ENCODE results near the gene JARID2. TPM values are rescaled to one million over a fixed set of nuclear protein-coding genes. Genes with fewer than 3 reads are reported as not detected.

Gene JARID2
- total and polyA plus RNA-seq, 10 of the 15 experiments (the other 5 are each of a cell fraction or from before 2014, with no cell fraction given): 4.2 to 21.6 (median 11.7) TPM

DNA sequence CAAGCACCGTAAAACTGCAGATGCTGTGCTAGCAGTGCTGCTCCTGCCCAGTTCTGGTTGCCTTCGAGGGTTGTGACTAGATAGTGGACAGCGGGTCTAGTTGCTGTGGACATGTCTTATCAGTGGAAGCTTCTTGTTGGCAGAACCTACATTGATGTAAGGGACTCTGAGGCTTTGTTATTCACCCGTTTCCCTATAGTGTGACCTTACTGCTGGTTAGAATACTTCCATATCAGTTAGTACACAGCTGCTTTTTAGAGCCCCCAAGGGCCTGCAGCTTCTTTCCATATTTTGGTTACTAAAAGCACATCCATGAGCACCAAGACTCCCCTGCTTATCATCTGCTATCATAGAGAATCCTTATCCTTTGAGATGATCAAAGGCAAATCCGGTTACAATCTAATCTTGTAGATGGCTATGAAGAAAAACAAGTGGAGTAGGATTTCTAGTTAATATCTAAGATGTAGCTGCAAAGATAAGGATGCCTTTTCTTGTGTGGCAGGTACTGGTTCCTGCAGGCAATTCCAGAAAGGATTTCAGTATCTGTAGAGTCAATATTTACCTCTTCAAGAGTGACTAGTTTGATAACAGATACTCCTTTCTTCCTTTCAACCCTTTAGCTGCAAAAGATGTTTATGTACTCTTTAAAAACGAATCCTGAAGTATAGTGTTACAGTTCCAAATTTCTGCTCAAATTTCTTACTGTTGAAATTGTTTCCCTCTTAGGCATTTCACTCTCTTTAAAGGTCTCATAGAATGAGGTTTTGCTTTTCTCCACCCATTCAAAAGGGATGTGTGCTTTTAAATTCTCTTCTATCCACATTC lies 163.6 kb downstream of the JARID2 start:
- H3K27ac ChIP-seq (ENCODE audit: control insufficient read depth, insufficient read depth): peak overlapping the region; percentile 60
- ChIA-PET CTCF (interaction anchor here (0.9 to 5.2 kb wide), 4 partner anchors 12 to 53 kb away, joined by 3 to 29 read pairs (median 8); no protein-coding TSS in a partner anchor), RAD21 (ENCODE audit: unreplicated experiment) (interaction anchor here (0.6 to 7.6 kb wide), 9 partner anchors 9 to 215 kb away, joined by 3 to 54 read pairs (median 3); no protein-coding TSS in a partner anchor), SMC1A (ENCODE audit: uncharacterized antibody, unreplicated experiment) (interaction anchor here (1.0 to 8.7 kb wide), 11 partner anchors 8 to 154 kb away, joined by 3 to 143 read pairs (median 16); no protein-coding TSS in a partner anchor), POLR2A (interaction anchor here (0.6 to 5.0 kb wide), 5 partner anchors 13 to 1575 kb away, joined by 3 to 55 read pairs (median 3); no protein-coding TSS in a partner anchor)
- in situ Hi-C loops (cut with MboI) (no loop called here), intact Hi-C loops (cut with micrococcal nuclease; ENCODE audit: unreplicated experiment) (no loop called here)
- WGBS (ENCODE audit: insufficient coverage, insufficient replicate concordance, low lambda C conversion rate, missing lambda C conversion rate): 70% methylated on average over 6 of the region's 6 CpGs
- H3K79me2 ChIP-seq (ENCODE audit: control insufficient read depth, insufficient read depth, low read length): peaks cover 81% of the 10 kb centered on the region
- no peaks in the 10 kb centered on the region for H3K27me3 ChIP-seq (replicated peaks in 1 of 2; ENCODE audit: control insufficient read depth in 2 of 2, insufficient read depth in 2 of 2, low read length in 1 of 2)
- peak overlapping the region; percentile 22 for H3K9ac ChIP-seq (ENCODE audit: control insufficient read depth, insufficient read depth, low read length)
- H3K36me3 ChIP-seq (ENCODE audit: control insufficient read depth in 2 of 2, insufficient read depth in 2 of 2, low read length in 1 of 2): peaks cover 0 to 2% of the 10 kb centered on the region in 2 experiments; a peak in 3 of 4 replicates
- H3K9me3 ChIP-seq (replicated peaks; ENCODE audit: control insufficient read depth, insufficient read depth, low read length): no peaks in the 10 kb centered on the region
- no peak for DNase-seq (ENCODE audit: low read depth, low spot score)
- ATAC-seq: peak; percentile 28
- peaks cover 5% of the 10 kb centered on the region for H4K20me1 ChIP-seq (ENCODE audit: control insufficient read depth, insufficient read depth)
- H3K4me1 ChIP-seq (ENCODE audit: control insufficient read depth, insufficient read depth, low read length): peaks cover 32% of the 10 kb centered on the region
- no TSS peak for BruUV-seq (replicated peaks)
- H2AFZ ChIP-seq (ENCODE audit: control insufficient read depth, low read depth, low read length): no peak overlapping the region
- peak overlapping the region; percentile 12 for H3K4me2 ChIP-seq (ENCODE audit: control insufficient read depth, insufficient read depth)
- peak overlapping the region; percentile 58; the same call in 1 of the 2 replicates for H3K4me3 ChIP-seq
- no peak for TF ChIP-seq BRCA1 (IDR thresholded peaks at IDR 0.05; ENCODE audit: low read depth, low read length)
- 0 out of 2 replicates have a peak, but pooled peaks have one; percentile 35 for TF ChIP-seq PAX8 (IDR thresholded peaks at IDR 0.05)
- TF ChIP-seq, protein P1, sequence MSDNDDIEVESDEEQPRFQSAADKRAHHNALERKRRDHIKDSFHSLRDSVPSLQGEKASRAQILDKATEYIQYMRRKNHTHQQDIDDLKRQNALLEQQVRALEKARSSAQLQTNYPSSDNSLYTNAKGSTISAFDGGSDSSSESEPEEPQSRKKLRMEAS (IDR thresholded peaks at IDR 0.05; ENCODE audit: low read depth, low read length): no peak
- no peak for FAIRE-seq

DNA sequence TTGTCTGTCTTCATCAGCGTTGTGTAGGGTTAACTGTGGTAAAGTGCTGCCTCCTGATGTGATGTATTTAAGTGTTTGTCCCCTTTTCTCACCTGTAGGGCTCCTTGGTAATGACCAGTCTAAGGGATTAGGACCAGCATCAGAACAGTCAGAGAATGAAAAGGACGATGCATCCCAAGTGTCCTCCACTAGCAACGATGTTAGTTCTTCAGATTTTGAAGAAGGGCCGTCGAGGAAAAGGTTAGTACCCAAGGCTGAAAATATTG lies 164.2 kb downstream of the JARID2 start:
- ChIA-PET POLR2A (interaction anchor here (1.8 to 5.0 kb wide), 2 partner anchors 12 to 158 kb away, joined by 4 to 55 read pairs; no protein-coding TSS in a partner anchor), RAD21 (ENCODE audit: unreplicated experiment) (interaction anchor here (0.6 to 7.6 kb wide), 8 partner anchors 8 to 215 kb away, joined by 3 to 54 read pairs (median 4); no protein-coding TSS in a partner anchor), SMC1A (ENCODE audit: uncharacterized antibody, unreplicated experiment) (interaction anchor here (0.8 to 8.7 kb wide), 12 partner anchors 8 to 154 kb away, joined by 3 to 143 read pairs (median 12); no protein-coding TSS in a partner anchor), CTCF (interaction anchor here (0.9 to 5.2 kb wide), 4 partner anchors 11 to 53 kb away, joined by 3 to 29 read pairs (median 8); no protein-coding TSS in a partner anchor)
- Histone ChIP-seq H3K27ac (ENCODE audit: control insufficient read depth, insufficient read depth) (peak overlapping the region; percentile 60), H3K27me3 (replicated peaks in 1 of 2; ENCODE audit: control insufficient read depth in 2 of 2, insufficient read depth in 2 of 2, low read length in 1 of 2) (no peaks in the 10 kb centered on the region), H2AFZ (ENCODE audit: control insufficient read depth, low read depth, low read length) (no peak overlapping the region), H3K9me3 (replicated peaks; ENCODE audit: control insufficient read depth, insufficient read depth, low read length) (no peaks in the 10 kb centered on the region), H3K9ac (ENCODE audit: control insufficient read depth, insufficient read depth, low read length) (no peak overlapping the region), H3K4me1 (ENCODE audit: control insufficient read depth, insufficient read depth, low read length) (peaks cover 29% of the 10 kb centered on the region), H3K36me3 (ENCODE audit: control insufficient read depth in 2 of 2, insufficient read depth in 2 of 2, low read length in 1 of 2) (peaks cover 0 to 2% of the 10 kb centered on the region in 2 experiments; a peak in 3 of 4 replicates), H3K4me3 (no peak overlapping the region), H4K20me1 (ENCODE audit: control insufficient read depth, insufficient read depth) (peaks cover 4% of the 10 kb centered on the region), H3K79me2 (ENCODE audit: control insufficient read depth, insufficient read depth, low read length) (peaks cover 75% of the 10 kb centered on the region), H3K4me2 (ENCODE audit: control insufficient read depth, insufficient read depth) (no peak overlapping the region)
- 88% methylated on average over 5 of the region's 5 CpGs for WGBS (ENCODE audit: insufficient coverage, insufficient replicate concordance, low lambda C conversion rate, missing lambda C conversion rate)
- FAIRE-seq (no peak), ATAC-seq (peak; percentile 12; the same call in 1 of the 3 replicates), DNase-seq (ENCODE audit: low read depth, low spot score) (no peak)
- TF ChIP-seq MXI1 (IDR thresholded peaks at IDR 0.05; ENCODE audit: low read depth, low read length): no peak
- TF ChIP-seq SIN3A (IDR thresholded peaks at IDR 0.05; ENCODE audit: low read depth, low read length): no peak
- in situ Hi-C loops (cut with MboI) (no loop called here), intact Hi-C loops (cut with micrococcal nuclease; ENCODE audit: unreplicated experiment) (no loop called here)
- no TSS peak for BruUV-seq (replicated peaks)
